NCI-H2029 treated with DMSO at 0.1 percent for 48 hours (cell line): Measurements from ENCODE around the gene EGR2.
"Not testable (repeated sequence)": the region's sequence is repeated elsewhere in the genome, so short reads cannot be mapped to it uniquely, and the experiment has no call there.

Source experiments
- DNase-seq: peaks from one replicate; lab custom pipeline; 2025; lab: John Stamatoyannopoulos, UW

Gene EGR2

GRCh38 chr10:62794306-62794705 is 21.9 kb downstream of the EGR2 start:
- no peak for DNase-seq

GRCh38 chr10:62792261-62792660 is 23.9 kb downstream of the EGR2 start:
- DNase-seq: no peak

GRCh38 chr10:62790571-62790970 is 25.6 kb downstream of the EGR2 start:
- no peak for DNase-seq

- no peak for DNase-seq
Observed at GRCh38 chr10:62790019-62790555, 26.1 kb downstream of the EGR2 start.

- DNase-seq: no peak
Observed at GRCh38 chr10:62788861-62789467, 27.2 kb downstream of the EGR2 start.

- DNase-seq: not testable (repeated sequence)
Observed at GRCh38 chr10:62788285-62788684, 27.9 kb downstream of the EGR2 start.

- not testable (repeated sequence) for DNase-seq
Observed at GRCh38 chr10:62784537-62784936, 31.6 kb downstream of the EGR2 start.

- no peak for DNase-seq
Observed at GRCh38 chr10:62779487-62780248, 36.5 kb downstream of the EGR2 start.

GRCh38 chr10:62778125-62778524 is 38.0 kb downstream of the EGR2 start:
- no peak for DNase-seq

GRCh38 chr10:62772186-62772974 is 43.8 kb downstream of the EGR2 start:
- no peak for DNase-seq

GRCh38 chr10:62769574-62770242 is 46.5 kb downstream of the EGR2 start:
- no peak for DNase-seq

GRCh38 chr10:62766386-62766785 is 49.8 kb downstream of the EGR2 start:
- DNase-seq: no peak

- no peak for DNase-seq
Observed at GRCh38 chr10:62765726-62766125, 50.4 kb downstream of the EGR2 start.

GRCh38 chr10:62764011-62764410 is 52.2 kb downstream of the EGR2 start:
- DNase-seq: no peak

- no peak for DNase-seq
Observed at GRCh38 chr10:62763155-62763554, 53.0 kb downstream of the EGR2 start.
